Fibroblast of villous mesenchyme (primary cell): ENCODE measurements around the gene KCND3. TPM values are rescaled to one million over a fixed set of nuclear protein-coding genes. Genes with fewer than 3 reads are reported as not detected.

Experiments used
- DNase-seq: peaks from one replicate; pipeline ENCODE4 v3.0.0-alpha.2; 2010; ENCODE audit warnings: low read depth
- H3K4me3 ChIP-seq: 2 replicates; pipeline ENCODE4 v1.5.1; 2011; ENCODE audit warnings: low read depth, mild to moderate bottlenecking, low read length
- total RNA-seq: library from RNA; depleted of rRNA; stranded (reverse); fragments of >200 nt; gene quantifications from 2 replicates; pipeline ENCODE4 v1.2.3, GENCODE V29; 2012
- TF ChIP-seq, protein P1 (sequence below): IDR thresholded peaks from 2 replicates; pipeline ENCODE4 v1.5.1; 2012; ENCODE audit warnings: low read depth, mild to moderate bottlenecking, low read length; ENCODE audit not compliant: insufficient read depth

Gene KCND3
- total RNA-seq, 1 donor = 1.7 TPM

DNA sequence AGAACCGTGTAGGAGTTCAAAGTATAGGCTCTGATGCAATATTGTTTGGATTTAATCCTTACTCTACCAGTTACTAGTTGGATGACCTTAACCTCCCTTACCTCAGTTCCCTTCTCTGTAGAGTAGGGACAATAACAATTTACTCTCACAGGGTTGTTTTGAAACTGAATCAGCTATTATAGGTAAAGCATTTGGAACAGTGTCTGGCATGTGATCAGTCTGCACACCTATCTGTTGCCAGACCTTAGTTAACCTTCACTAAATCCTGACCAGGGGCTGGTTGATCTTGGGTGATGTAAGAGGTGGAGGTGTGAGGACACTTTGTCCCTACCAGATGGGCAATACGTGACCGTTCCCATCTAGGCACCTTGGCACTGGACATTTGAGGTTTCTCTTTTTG lies 126.9 kb downstream of the KCND3 start:
- TF ChIP-seq, protein P1, sequence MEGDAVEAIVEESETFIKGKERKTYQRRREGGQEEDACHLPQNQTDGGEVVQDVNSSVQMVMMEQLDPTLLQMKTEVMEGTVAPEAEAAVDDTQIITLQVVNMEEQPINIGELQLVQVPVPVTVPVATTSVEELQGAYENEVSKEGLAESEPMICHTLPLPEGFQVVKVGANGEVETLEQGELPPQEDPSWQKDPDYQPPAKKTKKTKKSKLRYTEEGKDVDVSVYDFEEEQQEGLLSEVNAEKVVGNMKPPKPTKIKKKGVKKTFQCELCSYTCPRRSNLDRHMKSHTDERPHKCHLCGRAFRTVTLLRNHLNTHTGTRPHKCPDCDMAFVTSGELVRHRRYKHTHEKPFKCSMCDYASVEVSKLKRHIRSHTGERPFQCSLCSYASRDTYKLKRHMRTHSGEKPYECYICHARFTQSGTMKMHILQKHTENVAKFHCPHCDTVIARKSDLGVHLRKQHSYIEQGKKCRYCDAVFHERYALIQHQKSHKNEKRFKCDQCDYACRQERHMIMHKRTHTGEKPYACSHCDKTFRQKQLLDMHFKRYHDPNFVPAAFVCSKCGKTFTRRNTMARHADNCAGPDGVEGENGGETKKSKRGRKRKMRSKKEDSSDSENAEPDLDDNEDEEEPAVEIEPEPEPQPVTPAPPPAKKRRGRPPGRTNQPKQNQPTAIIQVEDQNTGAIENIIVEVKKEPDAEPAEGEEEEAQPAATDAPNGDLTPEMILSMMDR = no peak
- DNase-seq = no peak
- H3K4me3 ChIP-seq = no peak overlapping the region

DNA sequence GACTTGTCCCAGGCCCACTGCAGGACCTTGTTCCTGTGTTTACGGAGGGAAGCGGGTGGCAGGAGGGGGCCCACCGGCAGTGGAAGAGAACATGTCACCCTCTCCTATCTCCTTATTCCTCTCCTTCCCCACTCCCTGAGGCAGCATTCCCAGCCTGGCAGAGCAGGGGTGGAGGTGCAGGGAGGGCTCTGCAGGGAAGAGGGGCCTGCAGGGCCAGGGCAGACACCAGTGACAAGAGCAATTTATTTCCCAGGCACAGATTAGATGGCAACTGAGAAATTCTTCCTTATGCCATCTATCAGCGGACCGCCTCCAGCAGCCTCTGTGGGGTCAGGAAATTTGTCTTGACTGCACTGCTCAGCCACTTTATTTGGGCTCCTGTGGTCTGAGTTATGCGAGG lies 127.9 kb downstream of the KCND3 start:
- TF ChIP-seq, protein P1 = no peak
- H3K4me3 ChIP-seq = no peak overlapping the region
- DNase-seq = no peak

DNA sequence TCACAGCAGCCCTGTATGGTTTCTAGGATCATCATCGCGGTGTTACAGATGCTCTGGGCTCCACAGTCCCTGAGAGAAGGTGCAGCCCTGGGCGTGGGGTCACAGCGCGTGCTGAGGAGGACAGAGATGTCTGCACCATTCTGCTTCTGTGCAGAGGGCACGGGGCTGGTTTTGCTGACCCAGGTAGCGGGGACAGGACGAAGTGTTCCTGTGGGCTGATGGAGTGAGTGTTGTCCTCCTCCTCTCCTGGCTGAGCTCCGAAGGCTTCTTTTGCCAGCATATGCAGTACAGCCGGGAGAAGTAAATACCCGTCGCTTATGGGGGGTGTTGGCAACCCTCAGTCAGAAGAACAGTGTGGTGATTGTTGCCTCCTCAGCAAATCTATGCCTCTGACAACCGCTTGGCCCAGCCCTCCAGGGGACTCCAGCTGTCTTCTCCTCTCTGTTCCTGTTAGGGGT lies 132.2 kb downstream of the KCND3 start:
- DNase-seq = no peak
- TF ChIP-seq, protein P1 = no peak
- H3K4me3 ChIP-seq = no peak overlapping the region

DNA sequence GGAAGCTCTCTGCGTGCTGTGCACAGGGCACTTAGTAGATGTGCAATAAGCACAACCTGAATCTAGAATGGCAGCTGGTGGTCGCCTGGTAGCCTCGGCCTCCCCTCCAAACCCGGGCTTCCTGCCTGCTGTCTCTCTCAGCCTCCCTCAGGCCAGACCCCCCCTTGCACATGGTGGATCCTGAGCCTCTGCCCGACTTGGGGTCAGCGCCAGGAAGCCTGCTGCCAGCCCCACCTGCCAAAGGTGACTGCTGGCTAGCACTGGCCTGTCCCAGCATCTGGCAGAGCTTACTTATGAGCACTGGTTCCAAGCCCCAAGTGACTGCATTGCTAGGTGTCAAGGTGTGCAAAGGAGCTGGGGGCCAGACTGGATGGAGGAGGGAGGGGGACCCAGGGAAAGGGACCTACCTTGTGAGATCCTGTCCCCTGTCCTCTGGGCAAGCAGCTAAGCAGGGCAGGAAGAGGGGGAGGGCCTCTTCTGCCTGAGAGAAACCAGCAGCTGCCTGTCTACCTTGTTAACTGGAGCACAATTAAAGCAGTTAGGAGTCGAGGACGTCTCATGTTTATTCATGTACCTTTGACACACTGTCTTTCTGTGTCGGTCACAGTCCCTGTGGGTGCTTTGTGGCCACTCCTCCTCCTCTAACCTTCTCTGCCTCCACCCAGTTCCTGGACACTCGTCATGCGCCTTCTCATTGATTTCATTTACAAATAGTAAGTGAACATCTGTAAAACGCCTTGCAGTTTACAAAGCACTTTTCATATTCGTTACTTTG lies 132.9 kb downstream of the KCND3 start:
- no peak overlapping the region for H3K4me3 ChIP-seq
- TF ChIP-seq, protein P1 = no peak
- no peak for DNase-seq

DNA sequence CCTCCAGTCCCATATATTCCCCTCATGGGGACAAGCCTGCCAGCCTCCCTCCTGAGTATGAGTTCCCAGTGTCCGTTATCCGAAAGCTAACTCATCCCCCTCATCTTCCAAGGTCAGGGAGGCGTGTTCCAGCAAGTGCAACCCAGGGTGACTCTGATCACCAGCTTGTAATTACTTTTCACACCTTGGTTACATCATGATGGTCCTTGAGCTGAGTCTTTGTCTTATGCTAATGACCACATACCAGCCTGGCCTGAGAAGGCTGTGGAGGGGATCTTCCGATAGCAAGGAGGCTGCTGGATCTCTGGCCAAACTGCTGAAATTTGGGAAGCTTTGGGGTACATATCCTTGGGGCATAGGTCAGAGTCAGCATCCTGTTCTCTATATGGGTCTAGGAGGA lies 134.2 kb downstream of the KCND3 start:
- TF ChIP-seq, protein P1 = no peak
- H3K4me3 ChIP-seq = no peak overlapping the region
- no peak for DNase-seq

DNA sequence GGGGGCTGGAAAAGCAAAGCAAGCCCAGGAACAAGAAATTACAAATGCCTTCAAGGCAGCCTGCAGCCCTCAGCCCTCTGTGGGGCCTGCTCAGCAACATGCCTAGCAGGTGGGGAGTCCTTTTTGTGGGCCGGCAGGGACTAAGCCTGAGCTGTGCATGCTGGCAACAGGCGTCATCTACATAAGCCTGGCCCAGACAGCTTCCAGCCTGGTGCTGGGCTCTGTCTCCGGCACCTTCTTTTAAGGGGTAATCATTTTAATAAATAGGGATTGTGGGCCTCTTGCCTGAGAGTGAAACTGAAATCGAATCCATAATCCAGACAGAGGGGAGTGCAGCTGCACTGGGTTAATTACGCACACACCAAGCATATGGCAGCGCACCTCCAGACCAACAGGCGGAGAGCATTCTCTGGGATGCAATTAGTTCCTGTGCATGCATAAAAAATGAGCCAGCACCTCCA lies 137.2 kb downstream of the KCND3 start:
- H3K4me3 ChIP-seq = no peak overlapping the region
- DNase-seq = no peak
- TF ChIP-seq, protein P1 = no peak
